ENCODE measurements around the gene LIMK2. TPM values are rescaled to one million over a fixed set of nuclear protein-coding genes. Genes with fewer than 3 reads are reported as not detected.

Gene LIMK2
- total RNA-seq, 1 donor from 2014 or later: 18.4 TPM

DNA sequence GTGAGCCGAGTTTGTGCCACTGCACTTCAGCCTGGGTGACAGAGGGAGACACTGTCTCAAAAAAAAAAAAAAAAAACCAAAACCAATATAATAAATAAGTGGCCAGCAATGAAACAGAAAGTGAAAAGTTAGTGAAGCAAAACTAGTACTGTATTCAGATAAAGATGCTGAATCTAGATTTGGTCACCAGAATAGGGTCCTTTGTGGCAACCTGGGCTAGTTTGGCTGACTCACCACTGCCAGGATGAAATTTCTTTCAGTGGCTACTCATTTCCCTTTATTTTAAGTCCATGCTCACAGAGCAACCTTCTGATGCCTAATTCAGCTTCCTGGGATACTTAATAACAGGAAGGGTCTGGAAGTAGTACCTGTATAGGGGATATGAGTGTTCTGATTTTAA lies 26.0 kb downstream of the LIMK2 start:
- TF ChIP-seq, protein P1, sequence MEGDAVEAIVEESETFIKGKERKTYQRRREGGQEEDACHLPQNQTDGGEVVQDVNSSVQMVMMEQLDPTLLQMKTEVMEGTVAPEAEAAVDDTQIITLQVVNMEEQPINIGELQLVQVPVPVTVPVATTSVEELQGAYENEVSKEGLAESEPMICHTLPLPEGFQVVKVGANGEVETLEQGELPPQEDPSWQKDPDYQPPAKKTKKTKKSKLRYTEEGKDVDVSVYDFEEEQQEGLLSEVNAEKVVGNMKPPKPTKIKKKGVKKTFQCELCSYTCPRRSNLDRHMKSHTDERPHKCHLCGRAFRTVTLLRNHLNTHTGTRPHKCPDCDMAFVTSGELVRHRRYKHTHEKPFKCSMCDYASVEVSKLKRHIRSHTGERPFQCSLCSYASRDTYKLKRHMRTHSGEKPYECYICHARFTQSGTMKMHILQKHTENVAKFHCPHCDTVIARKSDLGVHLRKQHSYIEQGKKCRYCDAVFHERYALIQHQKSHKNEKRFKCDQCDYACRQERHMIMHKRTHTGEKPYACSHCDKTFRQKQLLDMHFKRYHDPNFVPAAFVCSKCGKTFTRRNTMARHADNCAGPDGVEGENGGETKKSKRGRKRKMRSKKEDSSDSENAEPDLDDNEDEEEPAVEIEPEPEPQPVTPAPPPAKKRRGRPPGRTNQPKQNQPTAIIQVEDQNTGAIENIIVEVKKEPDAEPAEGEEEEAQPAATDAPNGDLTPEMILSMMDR (IDR thresholded peaks at IDR 0.05): no peak
- H3K4me3 ChIP-seq: no peak overlapping the region
- intact Hi-C loops (cut with DNase I): no loop called here

DNA sequence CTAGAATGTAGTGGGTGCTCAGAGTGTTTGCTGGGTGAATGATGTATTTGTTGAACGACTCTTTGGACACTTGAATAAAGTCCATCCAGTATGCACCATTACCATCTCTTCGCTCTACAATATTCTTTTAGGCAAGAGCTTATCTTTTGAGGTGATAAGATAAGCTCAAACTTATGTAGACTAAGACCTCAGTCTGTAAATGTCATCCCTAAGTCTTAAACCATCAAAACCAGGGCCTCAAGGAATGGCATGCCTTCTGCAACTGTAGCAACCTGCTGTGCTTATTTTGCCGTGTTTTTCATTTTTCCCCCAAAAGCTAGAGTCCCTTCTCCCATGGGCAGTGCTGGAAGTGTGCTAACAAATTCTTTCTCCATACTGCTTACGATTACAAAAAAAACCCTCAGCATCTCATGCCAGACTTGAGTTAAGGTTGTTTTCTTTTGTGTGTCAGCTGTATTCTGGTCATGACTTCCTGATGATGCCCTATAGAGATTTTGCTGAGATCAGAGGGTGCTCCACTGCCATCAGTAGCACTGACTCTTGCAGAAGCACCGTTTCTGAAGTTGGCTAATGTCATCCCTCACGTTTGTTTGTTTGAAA lies 27.8 kb downstream of the LIMK2 start:
- no peaks in the 10 kb centered on the region for H3K9me3 ChIP-seq
- intact Hi-C loops (cut with DNase I): no loop called here
- DNase-seq (ENCODE audit: low spot score in 2 of 2): no peak
- no peak overlapping the region for H3K4me3 ChIP-seq
- no peaks in the 10 kb centered on the region for H3K27me3 ChIP-seq
- H3K36me3 ChIP-seq: no peaks in the 10 kb centered on the region
- TF ChIP-seq, protein P1 (IDR thresholded peaks at IDR 0.05): no peak
- no peak overlapping the region for H3K27ac ChIP-seq
- H3K4me1 ChIP-seq: peaks cover 4 to 17% of the 10 kb centered on the region in 2 donors

More for the DNA sequence above, 26.0 kb downstream of the LIMK2 start:
- H3K4me1 ChIP-seq: peaks cover 0 to 6% of the 10 kb centered on the region in 2 donors
- H3K27ac ChIP-seq: no peak overlapping the region
- no peak for DNase-seq (ENCODE audit: low spot score in 2 of 2)
- no peaks in the 10 kb centered on the region for H3K27me3 ChIP-seq
- no peaks in the 10 kb centered on the region for H3K9me3 ChIP-seq
- H3K36me3 ChIP-seq: peaks cover 0 to 3% of the 10 kb centered on the region in 2 donors

DNA sequence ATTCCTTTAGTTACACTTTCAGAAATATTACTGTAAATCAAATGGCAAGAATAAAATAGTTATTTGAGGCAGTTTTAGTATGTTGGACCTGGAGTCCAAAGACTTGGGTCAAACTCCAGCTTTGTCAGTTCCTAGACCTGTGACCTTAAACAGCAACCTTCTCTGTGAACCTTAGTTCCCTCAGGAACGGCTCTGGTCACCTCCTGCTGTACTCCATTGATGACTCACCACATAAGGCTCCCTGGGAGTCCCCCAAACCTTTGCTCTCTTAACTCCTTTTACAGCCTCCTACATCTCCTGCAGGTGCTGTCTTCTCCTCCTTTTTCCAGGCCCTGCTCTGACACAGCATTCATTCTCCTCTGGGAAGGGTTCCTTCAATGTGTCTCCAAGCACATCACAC lies 29.1 kb downstream of the LIMK2 start:
- no peak for DNase-seq (ENCODE audit: low spot score in 2 of 2)
- intact Hi-C loops (cut with DNase I): no loop called here
- H3K27me3 ChIP-seq: no peaks in the 10 kb centered on the region
- peaks cover 8 to 18% of the 10 kb centered on the region in 2 donors for H3K4me1 ChIP-seq
- no peaks in the 10 kb centered on the region for H3K36me3 ChIP-seq
- no peak overlapping the region for H3K27ac ChIP-seq
- TF ChIP-seq, protein P1 (IDR thresholded peaks at IDR 0.05): no peak
- no peak overlapping the region for H3K4me3 ChIP-seq
- H3K9me3 ChIP-seq: no peaks in the 10 kb centered on the region

DNA sequence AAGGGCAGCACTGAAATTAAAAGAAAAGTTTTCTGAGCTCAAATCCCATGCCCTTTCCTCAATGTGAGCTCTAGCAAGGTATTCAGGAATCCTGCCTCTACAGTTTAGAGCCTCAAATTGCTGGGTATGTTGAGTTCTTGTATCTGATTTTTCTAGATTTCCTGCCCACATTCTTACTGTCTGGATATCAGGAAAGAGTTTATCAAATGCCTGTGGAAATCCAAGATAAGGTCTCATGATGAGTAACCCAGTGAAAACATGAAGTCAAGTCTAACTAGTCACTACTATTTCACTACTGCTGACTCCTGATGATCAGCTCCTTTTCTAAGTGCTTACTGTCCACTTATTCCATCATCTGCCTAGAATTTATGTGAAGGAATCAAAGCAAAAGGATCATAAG lies 29.8 kb downstream of the LIMK2 start:
- no peaks in the 10 kb centered on the region for H3K36me3 ChIP-seq
- intact Hi-C loops (cut with DNase I): no loop called here
- TF ChIP-seq, protein P1 (IDR thresholded peaks at IDR 0.05): no peak

DNA sequence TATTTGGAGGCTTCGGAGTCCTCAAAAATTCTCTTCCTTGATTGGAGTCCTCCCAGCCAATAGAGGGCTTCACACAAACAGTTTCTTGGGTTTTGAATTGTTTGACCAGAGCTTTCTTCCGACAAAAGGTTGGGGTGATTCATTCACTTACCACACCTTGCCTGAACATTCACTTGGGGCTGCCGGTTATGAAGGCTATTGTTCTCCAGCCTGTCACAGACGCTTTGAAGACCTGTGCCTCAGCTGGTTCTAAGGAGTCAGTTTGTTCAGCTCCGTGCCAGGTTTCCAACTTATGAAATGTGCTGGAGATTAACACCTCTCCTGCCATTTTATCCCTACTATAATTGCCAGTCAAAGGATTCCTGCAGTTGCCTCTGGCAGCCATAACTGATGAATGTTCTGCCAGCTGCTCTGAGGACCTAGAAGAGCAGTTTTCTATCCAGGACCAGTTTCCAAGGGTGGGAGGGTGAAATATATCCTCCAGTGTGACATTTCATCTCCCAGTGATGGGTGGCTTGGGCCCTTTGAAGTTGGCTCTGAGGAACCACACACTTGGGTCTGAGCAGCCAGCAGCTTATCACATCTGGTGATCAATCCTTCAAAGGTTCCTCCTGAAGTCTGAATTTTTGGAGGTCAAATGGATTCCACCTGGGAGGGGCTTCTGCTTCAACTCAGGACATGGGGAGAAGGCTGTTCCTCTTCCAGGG lies 31.4 kb downstream of the LIMK2 start:
- Histone ChIP-seq H3K27ac (peak overlapping the region; percentile 83 to 87), H3K4me1 (peaks cover 8 to 18% of the 10 kb centered on the region in 2 donors), H3K4me3 (no peak overlapping the region), H3K9me3 (no peaks in the 10 kb centered on the region), H3K27me3 (no peaks in the 10 kb centered on the region), H3K36me3 (no peaks in the 10 kb centered on the region)
- intact Hi-C loops (cut with DNase I): no loop called here
- DNase-seq (ENCODE audit: low spot score in 2 of 2): no peak
- TF ChIP-seq, protein P1 (IDR thresholded peaks at IDR 0.05): no peak

More for the DNA sequence above, 29.8 kb downstream of the LIMK2 start:
- no peaks in the 10 kb centered on the region for H3K27me3 ChIP-seq
- no peak for DNase-seq (ENCODE audit: low spot score in 2 of 2)
- H3K27ac ChIP-seq: peak overlapping the region in 1 of 2 donors; percentile 10
- no peaks in the 10 kb centered on the region for H3K9me3 ChIP-seq
- peaks cover 8 to 18% of the 10 kb centered on the region in 2 donors for H3K4me1 ChIP-seq
- H3K4me3 ChIP-seq: no peak overlapping the region

Measured in ascending aorta (tissue), 2 donors.